HG03039 (cell line): ENCODE measurements around the gene RXFP1.

Experiments
- ATAC-seq: cut with Tn5 transposase; IDR thresholded peaks from one replicate; pipeline ENCODE4 v1.9.1; 2021; ENCODE audit warnings: mild to moderate bottlenecking, moderate library complexity; ENCODE audit not compliant: unreplicated experiment

The RXFP1 gene

GRCh38 chr4:158669310-158669709 is 147.6 kb downstream of the RXFP1 start:
- no peak for ATAC-seq

GRCh38 chr4:158670975-158671664 is 149.4 kb downstream of the RXFP1 start:
- ATAC-seq, result peak; percentile 24

GRCh38 chr4:158671665-158671914 is 149.9 kb downstream of the RXFP1 start, which contains the start of gene C4orf46:
Gene C4orf46, minus strand, starts transcription at chr4:158671887. Its CDS starts 86 bp downstream, at chr4:158671801.
- no peak for ATAC-seq

GRCh38 chr4:158671915-158672806 is 150.5 kb downstream of the RXFP1 start, which contains the start of gene ETFDH:
Gene ETFDH, plus strand, starts transcription at chr4:158672296. Its CDS starts 161 bp downstream, at chr4:158672457.
- peak; percentile 84 for ATAC-seq

- no peak for ATAC-seq
Observed at GRCh38 chr4:158673633-158674032, 152.0 kb downstream of the RXFP1 start.

- no peak for ATAC-seq
Observed at GRCh38 chr4:158676076-158676475, 154.4 kb downstream of the RXFP1 start.

- ATAC-seq, result no peak
Observed at GRCh38 chr4:158678767-158679166, 157.1 kb downstream of the RXFP1 start.

- no peak for ATAC-seq
Observed at GRCh38 chr4:158681629-158682028, 159.9 kb downstream of the RXFP1 start.

- no peak for ATAC-seq
Observed at GRCh38 chr4:158682066-158682465, 160.4 kb downstream of the RXFP1 start.

- no peak for ATAC-seq
Observed at GRCh38 chr4:158688813-158689212, 167.1 kb downstream of the RXFP1 start.
